Measurements from ENCODE around the gene SCAMP4. TPM values are rescaled to one million over a fixed set of nuclear protein-coding genes. Genes with fewer than 3 reads are reported as not detected.

Gene SCAMP4
- total and polyA plus RNA-seq, 7 experiments from 2014 or later: 11.8 to 35.5 (median 19.7) TPM

GRCh38 chr19:1858412-1859081, 46.7 kb upstream of the SCAMP4 start:
- intact Hi-C loops (cut with micrococcal nuclease): loop anchor here in 1 of 2 donors (10.0 kb wide), 1 partner anchor 594 kb away; the partner anchor contains the start of gene CIRBP
- H3K4me3 ChIP-seq (ENCODE audit: low read length): no peak overlapping the region
- ATAC-seq (no peak), DNase-seq (no peak)
- Mint-ChIP-seq H3K4me1 (peaks cover 6 to 63% (median 46%) of the 10 kb centered on the region in 7 donors), H3K36me3 (no peaks in the 10 kb centered on the region), H3K27ac (peak overlapping the region; percentile 56 to 98 (median 92)), H3K9me3 (peaks cover 0 to 2% (median 0%) of the 10 kb centered on the region in 11 donors), H3K4me3 (peak overlapping the region in 8 of 10 donors; percentile 20 to 88 (median 65)), H3K27me3 (no peaks in the 10 kb centered on the region)
- CTCF ChIA-PET: interaction anchor here (1.3 kb wide), 1 partner anchor 18 kb away, joined by 3 read pairs; no protein-coding TSS in a partner anchor
- peaks cover 31 to 72% of the 10 kb centered on the region in 2 donors for H3K4me1 ChIP-seq (ENCODE audit: control insufficient read depth in 2 of 2, insufficient read depth in 2 of 2, low read length in 2 of 2)
- peak overlapping the region; percentile 93 for H3K27ac ChIP-seq (ENCODE audit: low read depth, low read length)
- POLR2A ChIA-PET: interaction anchor here (0.6 to 2.3 kb wide), 5 partner anchors 9 to 123 kb away, joined by 3 to 7 read pairs (median 3); partner anchors contain the start of gene ABHD17A
- H3K9me3 ChIP-seq (ENCODE audit: control insufficient read depth in 2 of 3, low read length in 3 of 3): no peaks in the 10 kb centered on the region
- H3K27me3 ChIP-seq (ENCODE audit: control insufficient read depth in 2 of 2, insufficient read depth in 2 of 2, low read length in 2 of 2): no peaks in the 10 kb centered on the region
- peaks cover 0 to 3% (median 0%) of the 10 kb centered on the region in 3 experiments for H3K36me3 ChIP-seq (ENCODE audit: control insufficient read depth in 2 of 3, insufficient read depth in 3 of 3, low read length in 3 of 3)

- H3K27me3 Mint-ChIP-seq: no peaks in the 10 kb centered on the region
- intact Hi-C loops (cut with micrococcal nuclease): loop anchor here in 1 of 2 donors (10.0 kb wide), 1 partner anchor 595 kb away; the partner anchor contains the start of gene CIRBP
- H3K4me3 ChIP-seq (ENCODE audit: low read length): no peak overlapping the region
Observed at GRCh38 chr19:1859331-1859781, 45.8 kb upstream of the SCAMP4 start.

GRCh38 chr19:1860042-1860775, 45.0 kb upstream of the SCAMP4 start:
- H3K27ac ChIP-seq (ENCODE audit: low read depth, low read length): peak overlapping the region; percentile 93
- no peaks in the 10 kb centered on the region for H3K27me3 ChIP-seq (ENCODE audit: control insufficient read depth in 2 of 2, insufficient read depth in 2 of 2, low read length in 2 of 2)
- ChIA-PET CTCF (no interaction called here), POLR2A (interaction anchor here (1.1 to 1.6 kb wide), 3 partner anchors 8 to 82 kb away, joined by 3 to 5 read pairs (median 4); partner anchors contain the start of gene ABHD17A)
- Mint-ChIP-seq H3K4me1 (peaks cover 6 to 54% (median 37%) of the 10 kb centered on the region in 7 donors), H3K27ac (peak overlapping the region in 8 of 9 donors; percentile 46 to 98 (median 84)), H3K4me3 (peak overlapping the region in 6 of 10 donors; percentile 34 to 93 (median 54)), H3K36me3 (no peaks in the 10 kb centered on the region), H3K27me3 (no peaks in the 10 kb centered on the region), H3K9me3 (peaks cover 0 to 2% (median 0%) of the 10 kb centered on the region in 11 donors)
- peak in 7 of 9 donors; percentile 68 to 82 (median 77) for DNase-seq
- peaks cover 0 to 3% (median 0%) of the 10 kb centered on the region in 3 experiments for H3K36me3 ChIP-seq (ENCODE audit: control insufficient read depth in 2 of 3, insufficient read depth in 3 of 3, low read length in 3 of 3)
- H3K4me1 ChIP-seq (ENCODE audit: control insufficient read depth in 2 of 2, insufficient read depth in 2 of 2, low read length in 2 of 2): peaks cover 26 to 56% of the 10 kb centered on the region in 2 donors
- no peak overlapping the region for H3K4me3 ChIP-seq (ENCODE audit: low read length)
- intact Hi-C loops (cut with micrococcal nuclease): loop anchor here (5.0 kb wide), 4 partner anchors 192 to 927 kb away; partner anchors contain the start of genes AP3D1 (in 1 of the 2), MKNK2 (in 1 of the 2) and THOP1 (in 1 of the 2)
- H3K9me3 ChIP-seq (ENCODE audit: control insufficient read depth in 2 of 3, low read length in 3 of 3): no peaks in the 10 kb centered on the region
- ATAC-seq: no peak

More at GRCh38 chr19:1859331-1859781, 45.8 kb upstream of the SCAMP4 start:
- H3K9me3 Mint-ChIP-seq: peaks cover 0 to 2% (median 0%) of the 10 kb centered on the region in 11 donors
- ChIA-PET POLR2A (interaction anchor here (0.6 kb wide), 1 partner anchor 123 kb away, joined by 3 read pairs; no protein-coding TSS in a partner anchor), CTCF (no interaction called here)
- peaks cover 0 to 3% (median 0%) of the 10 kb centered on the region in 3 experiments for H3K36me3 ChIP-seq (ENCODE audit: control insufficient read depth in 2 of 3, insufficient read depth in 3 of 3, low read length in 3 of 3)
- DNase-seq (no peak), ATAC-seq (no peak)
- H3K27ac ChIP-seq (ENCODE audit: low read depth, low read length): peak overlapping the region; percentile 93
- H3K4me1 Mint-ChIP-seq: peaks cover 6 to 62% (median 45%) of the 10 kb centered on the region in 7 donors
- H3K36me3 Mint-ChIP-seq: no peaks in the 10 kb centered on the region
- peak overlapping the region in 9 of 10 donors; percentile 20 to 93 (median 52) for H3K4me3 Mint-ChIP-seq
- H3K27ac Mint-ChIP-seq: peak overlapping the region; percentile 56 to 98 (median 92)
- peaks cover 30 to 64% of the 10 kb centered on the region in 2 donors for H3K4me1 ChIP-seq (ENCODE audit: control insufficient read depth in 2 of 2, insufficient read depth in 2 of 2, low read length in 2 of 2)
- H3K9me3 ChIP-seq (ENCODE audit: control insufficient read depth in 2 of 3, low read length in 3 of 3): no peaks in the 10 kb centered on the region
- H3K27me3 ChIP-seq (ENCODE audit: control insufficient read depth in 2 of 2, insufficient read depth in 2 of 2, low read length in 2 of 2): no peaks in the 10 kb centered on the region

GRCh38 chr19:1860821-1861598, 44.2 kb upstream of the SCAMP4 start:
- peak overlapping the region; percentile 93 for H3K27ac ChIP-seq (ENCODE audit: low read depth, low read length)
- ChIA-PET CTCF (no interaction called here), POLR2A (interaction anchor here (1.1 to 1.6 kb wide), 3 partner anchors 9 to 81 kb away, joined by 3 to 5 read pairs (median 4); partner anchors contain the start of gene ABHD17A)
- Mint-ChIP-seq H3K4me1 (peaks cover 6 to 46% (median 38%) of the 10 kb centered on the region in 7 donors), H3K9me3 (peaks cover 0 to 2% (median 0%) of the 10 kb centered on the region in 11 donors), H3K27ac (peak overlapping the region; percentile 52 to 98 (median 95)), H3K36me3 (no peaks in the 10 kb centered on the region), H3K27me3 (no peaks in the 10 kb centered on the region), H3K4me3 (peak overlapping the region; percentile 89 to 100 (median 93))
- H3K27me3 ChIP-seq (ENCODE audit: control insufficient read depth in 2 of 2, insufficient read depth in 2 of 2, low read length in 2 of 2): no peaks in the 10 kb centered on the region
- intact Hi-C loops (cut with micrococcal nuclease): loop anchor here (5.0 kb wide), 4 partner anchors 191 to 926 kb away; partner anchors contain the start of genes AP3D1 (in 1 of the 2), MKNK2 (in 1 of the 2) and THOP1 (in 1 of the 2)
- peak in 1 of 9 donors; percentile 33 for DNase-seq
- no peak for ATAC-seq
- H3K36me3 ChIP-seq (ENCODE audit: control insufficient read depth in 2 of 3, insufficient read depth in 3 of 3, low read length in 3 of 3): peaks cover 0 to 3% (median 0%) of the 10 kb centered on the region in 3 experiments
- no peak overlapping the region for H3K4me3 ChIP-seq (ENCODE audit: low read length)
- H3K9me3 ChIP-seq (ENCODE audit: control insufficient read depth in 2 of 3, low read length in 3 of 3): no peaks in the 10 kb centered on the region
- peaks cover 19 to 52% of the 10 kb centered on the region in 2 donors for H3K4me1 ChIP-seq (ENCODE audit: control insufficient read depth in 2 of 2, insufficient read depth in 2 of 2, low read length in 2 of 2)

GRCh38 chr19:1861599-1862031, 43.6 kb upstream of the SCAMP4 start:
- Histone ChIP-seq H3K4me3 (ENCODE audit: low read length) (peak overlapping the region; percentile 71), H3K27me3 (ENCODE audit: control insufficient read depth in 2 of 2, insufficient read depth in 2 of 2, low read length in 2 of 2) (no peaks in the 10 kb centered on the region), H3K36me3 (ENCODE audit: control insufficient read depth in 2 of 3, insufficient read depth in 3 of 3, low read length in 3 of 3) (no peaks in the 10 kb centered on the region), H3K27ac (ENCODE audit: low read depth, low read length) (peak overlapping the region; percentile 93), H3K9me3 (ENCODE audit: control insufficient read depth in 2 of 3, low read length in 3 of 3) (no peaks in the 10 kb centered on the region), H3K4me1 (ENCODE audit: control insufficient read depth in 2 of 2, insufficient read depth in 2 of 2, low read length in 2 of 2) (peaks cover 13 to 47% of the 10 kb centered on the region in 2 donors)
- ATAC-seq (no peak), DNase-seq (no peak)
- Mint-ChIP-seq H3K27ac (peak overlapping the region; percentile 86 to 98 (median 97)), H3K4me3 (peak overlapping the region; percentile 89 to 100 (median 93)), H3K9me3 (peaks cover 0 to 2% (median 0%) of the 10 kb centered on the region in 11 donors), H3K4me1 (peaks cover 6 to 46% (median 34%) of the 10 kb centered on the region in 7 donors), H3K36me3 (no peaks in the 10 kb centered on the region), H3K27me3 (no peaks in the 10 kb centered on the region)
- intact Hi-C loops (cut with micrococcal nuclease): loop anchor here (5.0 kb wide), 4 partner anchors 191 to 926 kb away; partner anchors contain the start of genes AP3D1 (in 1 of the 2), MKNK2 (in 1 of the 2) and THOP1 (in 1 of the 2)
- CTCF ChIA-PET: no interaction called here
- POLR2A ChIA-PET: interaction anchor here (1.1 to 1.6 kb wide), 3 partner anchors 10 to 80 kb away, joined by 3 to 5 read pairs (median 4); partner anchors contain the start of gene ABHD17A
